GM21825 (cell line): ENCODE results near the gene OTULINL.

Experiments
- ATAC-seq: cut with Tn5 transposase; IDR thresholded peaks from one replicate; pipeline ENCODE4 v1.9.1; 2021; ENCODE audit warnings: mild to moderate bottlenecking, moderate library complexity; ENCODE audit not compliant: unreplicated experiment

Gene OTULINL

DNA sequence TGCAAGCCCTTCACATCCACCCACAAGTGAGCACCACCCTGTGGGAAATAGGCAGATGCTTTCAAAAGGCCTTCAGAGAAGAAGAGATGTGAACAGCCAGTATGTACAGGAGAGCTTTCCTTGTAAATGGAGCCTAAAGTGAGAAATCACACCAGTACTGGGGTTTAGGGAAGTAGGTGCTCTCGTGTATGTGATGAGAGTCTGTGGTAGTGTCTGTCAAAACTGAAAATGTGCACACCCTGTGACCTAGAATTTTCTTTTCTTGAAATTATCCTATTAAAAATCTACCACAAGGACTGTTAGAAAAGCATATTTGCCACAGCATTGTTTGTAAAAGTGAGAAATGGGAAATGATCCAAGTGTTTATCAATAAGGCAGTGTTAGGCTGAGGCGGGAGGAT is 16.6 kb downstream of the OTULINL start:
- no peak for ATAC-seq

DNA sequence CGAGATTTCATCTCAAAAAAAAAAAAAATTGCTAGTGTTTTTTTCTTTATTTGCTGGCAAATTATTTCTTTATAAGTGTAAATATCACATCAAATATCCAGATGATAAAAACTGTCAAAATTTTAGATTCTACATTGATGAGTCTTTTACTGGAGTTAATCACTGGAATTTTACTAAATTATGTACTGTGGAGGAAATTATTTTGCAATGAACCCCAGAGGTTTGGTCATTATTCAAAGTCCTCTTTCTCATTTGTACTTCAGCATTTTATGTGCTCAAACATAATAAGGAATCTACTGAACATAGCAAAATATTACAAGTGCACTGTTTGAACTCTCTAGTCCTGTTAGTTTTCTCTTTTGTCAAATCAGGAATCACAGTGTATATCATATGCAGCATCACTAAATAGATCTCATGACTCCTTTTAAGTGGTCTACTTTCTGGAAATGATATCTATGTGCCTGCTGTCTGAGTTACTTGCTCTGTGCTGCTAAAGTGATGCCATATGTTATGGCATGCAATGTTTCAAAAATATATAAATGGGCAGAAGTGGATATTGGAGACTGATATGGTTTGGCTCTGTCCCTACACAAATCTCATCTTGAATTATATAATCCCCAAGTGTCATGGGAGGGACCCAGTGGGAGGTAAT is 18.0 kb downstream of the OTULINL start:
- ATAC-seq, result no peak

DNA sequence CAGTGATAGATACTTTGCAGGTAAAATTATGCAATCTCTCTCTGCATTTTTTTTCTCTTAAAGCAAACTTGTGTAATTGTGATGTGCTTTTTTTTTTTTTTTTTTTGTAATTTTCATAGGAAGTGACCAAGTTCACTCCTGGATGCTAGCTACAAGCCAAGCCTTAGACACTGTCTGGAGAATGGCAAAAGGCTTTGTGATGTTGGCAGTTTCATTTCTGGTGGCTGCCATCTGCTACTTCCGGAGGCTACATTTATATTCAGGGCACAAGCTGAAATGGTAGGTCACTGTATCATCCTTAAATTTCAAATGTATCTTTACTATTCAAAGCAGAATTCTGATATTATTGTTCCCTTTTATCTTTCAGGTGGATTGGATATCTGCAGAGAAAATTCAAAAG is 19.3 kb downstream of the OTULINL start:
- ATAC-seq, result no peak

DNA sequence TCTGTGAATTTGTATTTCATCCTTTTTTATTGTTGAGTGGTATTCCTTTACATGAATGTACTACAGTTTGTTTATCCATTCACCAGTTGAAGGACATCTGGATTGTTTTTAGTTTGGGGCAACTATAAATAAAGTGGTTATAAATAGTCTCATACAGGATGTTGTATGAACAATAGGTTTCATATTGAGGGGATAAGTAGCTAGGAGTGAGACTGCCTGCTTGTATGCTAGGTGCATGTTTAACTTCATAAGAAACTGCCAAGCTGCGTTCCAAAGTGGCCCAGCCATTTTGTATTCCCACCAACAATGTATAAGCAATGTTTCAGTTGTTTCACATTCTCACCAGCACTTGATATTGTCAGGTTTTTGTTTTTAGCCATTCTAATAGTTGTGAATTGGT is 21.5 kb downstream of the OTULINL start:
- no peak for ATAC-seq

DNA sequence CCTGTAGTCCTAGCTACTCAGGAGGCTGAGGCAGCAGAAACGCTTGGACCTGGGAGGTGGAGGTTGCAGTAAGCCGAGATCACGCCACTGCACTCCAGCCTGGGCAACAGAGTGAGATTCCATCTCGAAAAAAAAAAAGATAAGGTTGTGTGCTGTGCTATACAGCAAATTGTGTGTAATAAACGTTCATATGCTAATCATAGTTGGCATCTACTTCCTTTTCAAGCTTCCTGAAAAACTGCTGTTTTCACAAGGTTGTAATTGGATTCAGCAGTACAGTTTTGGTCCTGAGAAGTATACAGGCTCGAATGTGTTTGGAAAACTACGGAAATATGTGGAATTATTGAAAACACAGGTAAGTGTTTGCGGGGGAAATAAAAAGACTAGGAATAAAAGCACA is 25.5 kb downstream of the OTULINL start:
- ATAC-seq, result no peak

DNA sequence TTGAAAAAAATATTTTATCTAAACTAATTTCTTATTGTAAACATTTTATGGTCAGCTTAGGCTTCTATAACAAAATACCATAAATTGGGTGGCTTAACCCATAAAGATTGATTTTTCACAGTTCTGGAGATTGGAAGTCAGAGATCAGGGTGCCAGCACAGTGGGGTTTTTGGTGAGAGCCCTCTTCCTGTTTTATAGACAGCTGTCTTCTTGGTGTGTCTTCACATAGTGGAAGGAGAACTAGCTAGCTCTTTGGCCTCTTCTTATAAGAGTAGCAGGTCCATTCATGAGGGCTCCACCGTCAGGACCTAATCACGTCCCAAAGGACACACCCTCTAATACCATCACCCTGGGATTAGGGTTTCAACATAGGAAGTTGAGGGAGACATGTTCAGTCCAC is 26.6 kb downstream of the OTULINL start:
- no peak for ATAC-seq

DNA sequence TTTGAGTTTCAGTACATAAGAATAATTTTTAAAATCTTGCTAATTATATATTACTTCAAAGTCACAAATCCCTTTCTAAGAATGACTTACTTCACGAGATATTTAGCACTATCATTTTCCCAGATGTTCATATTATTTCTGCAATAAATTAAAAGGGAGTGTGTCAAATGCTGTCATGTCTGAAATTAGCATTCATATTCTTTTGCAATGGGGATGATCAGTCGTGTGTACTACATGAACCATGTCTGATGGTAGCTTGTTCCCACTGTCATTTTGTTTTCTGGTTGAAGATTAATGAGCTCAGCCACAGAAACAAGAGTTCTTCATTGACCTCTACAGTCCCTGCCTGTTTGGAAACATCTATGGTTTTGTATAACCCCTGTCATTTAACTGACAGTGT is 30.1 kb downstream of the OTULINL start:
- no peak for ATAC-seq

DNA sequence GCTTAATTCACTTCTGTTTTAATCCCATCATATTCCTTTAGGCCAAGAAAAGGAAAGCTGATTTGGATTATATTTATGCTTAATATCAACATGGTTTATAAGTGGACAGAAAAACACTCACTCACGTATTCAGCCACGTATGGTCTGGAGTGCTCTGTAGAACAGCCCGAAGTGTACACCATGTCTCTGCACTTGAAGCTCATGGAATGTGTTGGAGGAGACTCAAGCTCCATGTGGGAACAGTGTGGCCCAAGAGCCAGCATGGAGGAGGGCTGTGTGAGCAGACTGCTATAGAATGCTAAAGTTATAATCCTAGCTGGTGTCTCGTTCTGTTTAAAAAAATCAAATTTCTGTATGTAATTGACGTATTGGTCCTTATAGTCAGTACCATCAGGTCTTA is 32.9 kb downstream of the OTULINL start:
- no peak for ATAC-seq

DNA sequence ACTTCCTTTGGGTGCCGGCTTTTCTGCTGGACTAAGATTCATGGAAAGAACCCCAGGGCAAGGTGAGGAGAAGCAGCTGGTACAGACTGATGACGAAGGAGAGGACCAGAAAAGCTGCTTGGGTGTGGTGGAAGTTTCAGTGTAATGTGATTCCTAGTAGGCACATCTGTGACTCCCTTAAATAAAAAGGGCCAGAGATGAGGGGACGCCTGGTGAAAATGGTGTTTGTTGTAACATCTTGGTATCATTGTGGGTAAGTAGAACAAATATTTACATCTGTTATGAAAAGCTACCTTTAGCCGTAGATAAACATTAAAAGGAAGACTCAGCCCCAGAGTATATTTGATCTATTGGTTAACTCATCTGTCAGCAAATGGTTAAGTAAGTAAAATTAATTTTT is 33.8 kb downstream of the OTULINL start:
- no peak for ATAC-seq

DNA sequence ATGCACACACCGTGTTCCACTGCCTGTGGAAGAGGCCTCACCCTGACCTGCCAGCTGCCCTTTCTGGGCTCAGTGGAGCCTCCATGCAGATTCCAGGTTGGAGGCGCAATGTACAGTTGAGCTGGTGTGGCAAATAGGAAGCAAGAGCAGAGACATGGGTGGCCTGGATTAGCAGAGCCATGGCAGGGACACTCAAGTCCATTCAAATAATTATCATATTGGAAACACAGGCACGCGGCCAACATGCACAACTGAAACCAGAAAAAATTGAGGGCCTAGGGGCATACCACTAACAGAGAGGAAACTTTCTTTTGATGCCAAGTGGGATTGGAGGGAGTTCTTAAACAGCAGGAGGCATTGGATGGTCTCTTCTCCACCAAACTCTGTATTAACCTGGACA is 35.8 kb downstream of the OTULINL start:
- ATAC-seq, result no peak

DNA sequence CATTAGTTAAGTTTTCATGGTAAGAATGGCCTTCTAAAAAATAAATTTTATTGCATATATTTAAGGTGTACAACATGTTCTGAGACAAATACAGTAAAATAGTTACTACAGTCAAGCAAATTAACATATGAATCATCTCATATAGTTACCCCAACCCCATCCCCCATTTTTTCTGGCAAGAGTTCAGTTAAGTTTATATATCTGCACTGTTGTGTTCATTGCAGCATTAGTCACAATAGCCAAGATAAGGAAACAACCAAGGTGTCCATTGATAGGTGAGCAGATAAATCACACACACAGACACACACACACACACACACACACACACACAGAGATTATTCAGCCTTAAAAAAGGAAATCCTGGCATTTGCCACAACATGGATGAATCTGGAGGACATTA is 45.7 kb downstream of the OTULINL start:
- ATAC-seq, result no peak

DNA sequence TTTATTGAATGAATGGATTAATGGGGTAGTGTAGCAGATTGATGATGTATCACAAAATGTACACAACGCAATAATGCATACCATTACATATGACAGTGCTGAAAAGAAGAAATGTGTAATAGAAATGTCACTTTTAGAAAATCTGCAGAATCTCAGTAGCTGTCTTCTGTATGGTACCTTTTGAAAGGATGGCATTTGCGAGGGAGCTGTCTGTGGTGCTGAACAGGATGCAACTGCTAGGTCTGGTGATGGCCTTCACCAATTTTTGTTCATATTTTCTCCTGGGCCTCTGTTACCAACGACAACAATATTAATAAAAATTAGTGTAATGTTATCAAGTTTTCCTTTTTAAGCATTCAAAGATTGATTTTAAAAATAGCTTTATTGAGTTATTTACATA is 46.8 kb downstream of the OTULINL start:
- no peak for ATAC-seq

DNA sequence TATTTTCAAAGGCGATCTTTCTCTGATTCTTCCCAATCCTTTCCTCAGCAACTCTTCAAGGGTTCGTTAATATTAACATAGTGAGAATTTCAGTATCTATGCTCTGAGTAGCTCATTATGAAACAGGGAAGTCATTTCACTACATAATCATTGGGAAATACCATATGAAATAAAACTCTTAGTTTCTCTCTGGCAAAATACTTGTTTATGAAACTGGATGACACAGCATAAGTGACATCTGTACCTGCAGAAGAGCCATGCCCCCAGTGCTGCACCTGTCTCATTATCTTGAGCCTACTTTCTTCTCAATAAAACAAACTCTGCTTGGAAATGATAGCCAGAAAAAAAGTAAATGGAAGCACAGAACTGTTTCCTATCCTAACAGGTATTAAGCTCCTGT is 49.1 kb downstream of the OTULINL start:
- no peak for ATAC-seq

DNA sequence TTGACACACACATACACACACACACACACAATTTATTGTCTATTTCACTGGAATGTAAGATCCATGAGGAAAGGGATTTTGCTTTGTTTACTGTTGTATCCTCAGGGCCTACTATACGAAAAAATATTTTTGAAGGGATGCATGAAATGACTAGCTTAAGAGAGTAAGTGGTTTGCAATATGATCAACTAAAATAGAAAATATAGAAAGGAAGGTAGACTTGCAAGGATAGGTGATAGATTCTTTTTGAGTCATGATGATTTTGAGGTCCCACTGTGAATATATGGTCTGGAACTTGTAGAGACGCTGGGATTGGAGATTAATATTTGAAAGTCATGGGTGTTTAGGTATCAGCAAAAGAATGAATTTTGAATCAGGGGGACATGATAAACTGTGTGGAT is 54.1 kb downstream of the OTULINL start:
- ATAC-seq, result no peak

DNA sequence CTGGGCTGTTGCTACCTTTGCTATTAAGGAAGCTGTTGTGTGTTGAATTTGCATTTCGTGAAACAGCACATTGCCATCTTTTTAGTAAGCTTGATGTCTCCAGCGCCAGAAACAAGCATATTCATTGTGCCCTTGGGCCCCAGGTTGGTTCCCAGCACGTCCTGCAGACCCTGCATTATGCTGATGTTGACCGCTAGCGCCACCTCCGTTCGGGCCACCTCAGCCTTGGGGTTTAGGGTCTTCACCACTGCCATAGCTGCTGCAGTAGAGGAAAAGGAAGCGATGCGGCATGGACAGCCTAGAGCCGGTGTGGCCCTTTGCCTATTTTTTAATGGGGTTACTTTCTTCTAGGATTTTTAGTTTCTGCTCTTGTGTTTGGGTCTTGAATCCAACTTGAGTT is 59.2 kb downstream of the OTULINL start:
- ATAC-seq, result no peak

DNA sequence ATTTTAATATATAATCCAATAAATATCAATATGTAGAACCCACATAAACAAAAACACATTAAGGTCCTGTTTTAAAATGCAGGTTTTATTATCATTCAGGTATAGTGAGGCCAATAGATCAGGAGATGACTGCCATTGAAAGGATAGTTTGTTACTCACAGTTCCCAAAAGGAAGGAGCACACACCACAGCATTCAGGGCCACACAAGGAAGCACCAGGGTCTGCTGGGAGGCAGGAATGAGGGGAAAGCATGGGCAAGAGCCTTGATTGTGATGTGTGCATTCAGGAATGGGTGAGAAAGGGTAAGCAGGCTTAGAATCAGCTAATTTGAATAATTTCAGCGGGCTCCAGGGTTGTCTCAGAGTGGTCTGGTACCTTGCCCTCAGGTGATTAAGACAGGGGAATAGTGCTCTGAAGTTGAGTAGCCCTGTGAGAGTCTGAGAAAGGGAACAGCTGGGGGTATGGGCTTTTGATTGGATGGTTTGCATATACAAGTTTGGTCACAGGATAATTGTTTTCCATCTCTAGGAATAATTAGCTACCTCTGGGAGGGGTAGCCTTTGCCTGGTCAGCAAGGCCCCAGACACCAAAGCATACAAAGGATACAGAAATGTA is 63.1 kb downstream of the OTULINL start:
- ATAC-seq, result no peak

DNA sequence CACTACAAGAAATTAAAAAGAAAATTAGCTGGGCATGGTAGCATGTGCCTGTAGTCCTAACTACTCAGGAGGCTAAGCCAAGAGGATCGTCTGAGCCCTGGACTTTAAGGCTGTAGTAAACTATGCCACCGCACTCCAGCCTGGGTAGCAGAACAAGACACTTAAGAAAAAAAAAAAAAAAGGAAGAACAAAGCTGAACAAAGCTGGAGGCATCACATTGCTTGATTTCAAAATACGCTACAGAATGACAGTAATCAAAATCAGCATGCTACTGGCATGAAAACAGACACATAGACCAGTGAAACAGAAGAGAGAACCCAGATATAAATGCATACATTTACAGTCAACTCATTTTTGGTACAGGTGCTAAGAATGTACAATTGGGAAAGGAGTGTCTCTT is 68.5 kb downstream of the OTULINL start:
- no peak for ATAC-seq

DNA sequence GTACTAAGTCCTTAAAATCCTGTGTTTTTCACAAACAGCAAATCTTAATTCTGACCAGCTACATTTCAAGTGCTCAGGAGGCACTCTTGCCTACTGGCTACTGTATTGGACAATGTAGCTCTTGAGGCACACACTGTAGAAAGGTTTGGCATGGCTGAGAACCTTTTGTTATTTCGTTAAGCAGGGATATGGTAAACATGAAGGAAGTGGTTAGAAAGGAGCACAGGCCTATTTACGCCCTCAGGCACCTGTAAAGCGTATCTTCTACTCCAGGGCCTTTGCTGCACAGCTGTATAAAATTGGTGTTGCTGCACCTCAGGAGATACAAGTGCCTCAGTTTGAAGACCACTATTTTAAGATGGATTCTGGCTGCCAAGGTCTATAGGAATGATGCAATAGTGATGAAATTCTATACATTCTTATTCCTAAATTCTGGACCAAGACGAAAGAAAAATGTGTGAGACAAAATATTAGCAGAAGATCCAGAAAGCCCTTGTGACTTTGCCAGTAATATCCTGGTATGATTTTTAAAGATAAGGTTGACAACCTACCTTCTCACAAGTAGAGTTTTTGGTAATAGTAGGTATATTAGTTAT is 73.7 kb downstream of the OTULINL start:
- no peak for ATAC-seq

DNA sequence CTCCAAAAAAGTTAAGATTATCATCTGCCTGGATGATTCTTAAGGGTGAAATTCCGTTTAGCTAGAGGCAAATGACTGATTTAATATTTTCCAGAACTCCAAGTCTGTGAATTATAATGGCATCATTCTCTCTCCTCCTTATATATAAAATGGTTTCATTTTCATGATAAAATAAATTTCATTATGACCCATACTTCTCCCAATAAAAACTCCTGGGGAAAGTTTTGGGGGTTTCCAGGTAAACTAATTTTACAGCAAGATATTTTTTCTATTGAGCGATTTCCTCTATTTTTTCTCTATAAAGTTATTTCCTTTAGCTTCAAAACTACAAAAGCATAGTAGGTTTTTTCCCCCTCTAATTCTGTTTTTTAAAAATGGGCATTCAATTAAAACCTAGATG is 75.3 kb downstream of the OTULINL start:
- no peak for ATAC-seq

DNA sequence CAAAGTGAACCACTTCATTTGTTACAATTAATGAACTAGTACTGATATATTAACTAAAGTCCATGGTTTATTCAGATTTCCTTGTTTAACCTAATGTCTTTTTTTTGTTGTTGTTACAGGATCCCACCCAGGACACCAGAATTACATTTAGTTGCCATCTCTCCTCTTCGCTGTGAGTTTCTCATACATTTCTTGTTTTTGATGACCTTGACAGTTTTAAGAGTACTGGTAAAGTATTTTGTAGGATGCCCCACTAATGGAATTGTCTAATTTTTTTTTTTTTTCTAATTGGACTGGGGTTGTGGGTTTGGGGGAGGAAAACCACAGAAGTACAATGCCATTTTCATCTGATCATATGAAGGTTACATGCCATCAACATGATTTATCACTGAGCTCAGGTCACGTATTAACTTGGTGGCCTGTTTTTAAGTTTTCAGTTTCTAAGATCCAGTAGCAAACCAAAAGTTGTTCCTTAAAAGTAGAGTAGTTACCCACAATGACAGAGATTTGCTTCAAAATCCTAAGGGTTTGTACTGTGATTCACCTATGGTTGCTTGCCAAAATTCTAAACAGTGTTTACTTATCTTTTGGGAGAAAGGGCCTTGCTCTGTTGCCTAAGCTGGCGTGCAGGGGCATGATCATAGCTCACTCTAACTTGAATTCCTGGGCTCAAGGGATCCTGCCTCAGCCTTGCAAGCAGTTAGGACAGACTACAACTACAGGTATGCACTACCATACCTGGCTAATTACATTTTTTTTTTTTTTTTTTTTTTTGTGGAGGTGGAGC is 78.4 kb downstream of the OTULINL start:
- ATAC-seq, result no peak

DNA sequence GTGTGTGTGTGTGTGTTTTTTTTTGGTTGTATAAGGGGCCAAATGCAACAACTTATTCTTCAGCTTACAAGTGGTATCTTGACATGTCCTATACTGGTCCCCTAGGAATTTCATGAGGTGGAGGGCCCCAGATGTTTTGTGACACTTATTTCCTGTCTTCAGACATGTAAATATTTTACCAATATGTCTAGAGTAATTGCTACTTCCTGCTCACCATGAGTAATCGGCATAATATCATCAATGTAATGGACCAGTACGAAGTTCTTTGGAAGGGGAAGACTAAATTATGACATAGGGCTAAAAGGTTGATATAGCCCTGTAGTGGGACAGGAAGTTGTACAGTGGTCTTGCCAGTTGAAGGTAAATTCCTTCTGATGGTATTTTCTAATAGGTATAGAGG is 79.2 kb downstream of the OTULINL start:
- no peak for ATAC-seq
